Uterus (tissue), 2 donors: ENCODE data around the gene TMEM184B.

Experiments used
- CTCF ChIP-seq, 4 experiments: fragments of 200-600 bp in 2 of 4; fragments of 450-650 bp in 2 of 4; sonication (generic) in 2 of 4; IDR thresholded peaks; one replicate each; pipeline ENCODE4 v1.5.1; 2016 to 2019; ENCODE audit warnings: antibody characterized with exemption in 4 of 4, mild to moderate bottlenecking in 2 of 4, moderate library complexity in 1 of 4
- POLR2A ChIP-seq, 2 donors: fragments of 450-650 bp; IDR thresholded peaks; one replicate each; pipeline ENCODE4 v1.6.1; 2016; ENCODE audit warnings: antibody characterized with exemption in 2 of 2, mild to moderate bottlenecking in 1 of 2, moderate library complexity in 1 of 2

- no peak for TF ChIP-seq CTCF (IDR thresholded peaks at IDR 0.05)
- TF ChIP-seq POLR2A (IDR thresholded peaks at IDR 0.05): no peak
These were observed 52.6 kb downstream of the TMEM184B start for GRCh38 chr22:38220163-38220562.
